Activated CD8-positive, alpha-beta memory T cell treated with anti-CD3 and anti-CD28 coated beads, Interleukin-2, amount 50 U/mL, for 4 hours (primary cell): ENCODE data around the gene VEGFC.

ENCODE experiments used
- DNase-seq: peaks from one replicate; pipeline ENCODE4 v3.0.0-alpha.2; 2020

Gene VEGFC

GRCh38 chr4:176795441-176795840 lies 2.7 kb upstream of the VEGFC start:
- no peak for DNase-seq

DNA sequence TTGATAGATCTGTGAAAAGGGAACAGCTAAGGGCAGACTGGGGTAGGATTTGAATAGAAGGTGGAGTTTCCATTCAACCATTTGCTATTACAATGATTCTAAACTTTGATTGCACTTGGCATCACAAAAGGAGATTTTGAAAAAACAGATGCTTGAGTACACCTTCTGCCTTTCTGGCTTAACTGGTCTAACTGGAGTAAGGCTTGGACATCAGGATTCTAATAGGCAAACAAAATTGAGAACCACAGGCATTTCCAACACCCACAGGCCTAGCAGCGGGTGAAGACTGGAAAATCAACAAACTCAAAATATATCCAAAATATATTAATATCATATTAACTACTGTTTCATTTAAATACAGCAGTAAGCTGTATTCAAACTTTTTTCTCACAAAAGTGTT lies 1.9 kb upstream of the VEGFC start:
- DNase-seq: no peak

GRCh38 chr4:176794151-176794550 lies 1.4 kb upstream of the VEGFC start:
- no peak for DNase-seq

DNA sequence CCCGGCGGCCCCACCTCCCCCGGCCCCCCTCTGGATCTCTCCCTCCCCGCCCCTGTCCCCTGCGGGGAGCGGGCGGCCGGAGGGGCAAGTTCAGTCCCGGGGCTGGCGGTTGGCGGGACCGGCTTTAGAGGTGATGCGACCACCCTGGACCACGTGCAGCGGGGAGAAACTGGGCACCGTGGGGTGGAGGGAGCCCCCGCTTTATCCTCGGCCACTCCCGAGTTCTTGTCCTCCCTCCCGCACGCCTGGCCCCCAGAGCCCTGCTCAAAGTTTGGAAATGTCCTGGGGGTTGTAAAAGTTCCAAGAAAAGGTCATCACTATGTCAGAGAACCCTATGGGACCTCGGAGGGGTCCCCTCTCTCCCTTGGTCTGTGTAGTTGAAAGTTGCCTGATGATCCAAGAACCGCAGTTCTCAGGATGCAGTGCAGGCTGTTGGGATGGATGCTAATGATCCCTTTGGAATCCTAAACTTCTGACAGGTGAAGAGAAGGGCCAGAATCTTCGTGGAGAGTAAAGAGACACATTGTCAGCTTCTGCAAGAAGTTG lies 411 bp upstream of the VEGFC start:
- no peak for DNase-seq

DNA sequence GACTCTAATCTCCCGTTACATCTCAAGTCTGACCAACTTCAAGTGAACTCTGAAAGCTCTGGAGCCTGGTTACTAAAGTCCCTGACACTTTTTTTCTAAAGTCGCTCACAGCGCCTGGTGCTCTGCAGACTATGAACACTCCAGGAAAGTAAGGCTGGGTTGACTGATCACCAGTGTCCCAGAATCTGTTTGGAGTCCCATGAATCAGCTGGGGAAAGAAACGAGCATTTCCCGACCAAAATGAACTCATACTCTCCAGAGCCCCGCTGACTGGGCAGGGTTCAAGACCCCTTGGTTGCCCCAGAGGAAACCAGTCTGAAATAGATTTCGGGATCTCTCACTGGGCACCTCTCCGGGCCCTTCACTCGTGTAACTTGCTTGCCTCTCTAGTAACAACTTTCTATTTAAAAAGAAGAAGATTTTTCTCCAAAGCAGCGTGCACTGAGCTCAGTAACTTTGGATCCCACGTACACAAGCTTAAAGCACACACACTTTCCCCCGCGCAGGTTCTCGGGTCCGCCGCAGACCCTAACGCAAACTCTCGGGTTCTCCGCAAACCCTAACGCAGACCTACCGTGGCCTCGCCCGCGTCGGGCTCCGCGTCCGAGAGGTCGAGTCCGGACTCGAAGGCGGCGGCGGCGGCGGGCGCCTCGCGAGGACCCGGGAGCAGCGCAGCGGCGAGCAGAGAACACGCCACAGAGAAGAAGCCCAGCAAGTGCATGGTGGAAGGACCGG lies 964 bp downstream of the VEGFC start:
- no peak for DNase-seq

DNA sequence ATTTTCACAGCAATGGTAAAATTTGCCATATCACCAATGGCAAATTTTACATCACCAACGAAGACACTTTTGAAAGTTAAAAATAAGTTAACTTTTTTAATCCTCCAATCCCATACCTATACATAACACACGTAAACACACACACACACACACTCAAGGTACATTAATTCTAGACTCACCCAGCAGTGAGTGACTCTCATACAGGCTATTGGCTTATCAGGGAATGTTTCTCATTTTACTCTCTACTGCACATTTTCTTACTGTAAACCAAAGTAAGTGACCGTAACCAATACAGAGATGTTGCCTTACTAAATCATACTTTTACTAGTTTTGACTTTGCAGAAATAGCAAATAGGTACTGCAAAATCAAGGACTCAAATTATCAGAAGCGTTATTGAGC lies 2.3 kb downstream of the VEGFC start:
- DNase-seq: no peak

DNA sequence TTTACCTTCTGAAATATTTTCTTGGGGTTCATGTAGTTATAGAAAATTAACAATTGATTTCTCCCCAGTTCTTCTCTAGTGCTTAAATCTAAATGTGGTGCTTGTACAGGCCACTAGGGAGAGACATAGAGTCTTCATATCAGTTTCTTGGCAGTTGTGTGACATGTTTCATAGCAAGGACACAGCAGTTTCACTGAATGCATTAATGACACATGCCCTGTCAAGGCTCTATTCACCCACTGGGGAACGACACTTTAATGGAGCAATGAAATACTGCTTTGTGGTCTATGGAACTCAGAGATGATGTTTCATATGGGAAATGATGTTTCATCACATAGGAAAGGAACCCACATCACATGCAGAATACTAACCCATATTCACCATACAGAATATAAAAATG lies 2.8 kb downstream of the VEGFC start:
- DNase-seq: no peak

GRCh38 chr4:176788971-176789370 lies 3.8 kb downstream of the VEGFC start:
- no peak for DNase-seq

GRCh38 chr4:176788248-176788647 lies 4.5 kb downstream of the VEGFC start:
- DNase-seq: no peak

- no peak for DNase-seq
These were observed 7.9 kb downstream of the VEGFC start for GRCh38 chr4:176784816-176785215.

DNA sequence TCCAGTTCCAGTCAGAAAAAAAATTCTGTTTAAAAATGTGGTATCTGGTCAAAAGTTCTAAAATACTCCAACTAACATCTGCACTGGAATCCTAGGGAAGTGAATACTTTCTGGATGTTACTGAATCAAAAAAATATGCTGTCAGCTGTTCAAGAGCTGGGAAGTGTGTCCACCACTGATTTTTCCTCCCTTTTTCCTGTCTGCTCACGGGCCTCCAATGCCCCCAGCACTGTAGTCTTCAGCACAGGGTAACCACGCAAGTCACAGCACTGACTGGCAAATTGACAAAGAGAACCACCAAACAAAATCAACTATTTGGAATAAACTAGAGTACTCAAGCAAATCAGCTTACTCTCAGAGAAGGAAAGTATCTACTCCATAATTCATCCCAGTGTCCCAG lies 9.9 kb downstream of the VEGFC start:
- no peak for DNase-seq

GRCh38 chr4:176782191-176782590 lies 10.5 kb downstream of the VEGFC start:
- no peak for DNase-seq

GRCh38 chr4:176781739-176782100 lies 11.0 kb downstream of the VEGFC start:
- DNase-seq: no peak

- DNase-seq: no peak
These were observed 11.6 kb downstream of the VEGFC start for GRCh38 chr4:176780995-176781738.

DNA sequence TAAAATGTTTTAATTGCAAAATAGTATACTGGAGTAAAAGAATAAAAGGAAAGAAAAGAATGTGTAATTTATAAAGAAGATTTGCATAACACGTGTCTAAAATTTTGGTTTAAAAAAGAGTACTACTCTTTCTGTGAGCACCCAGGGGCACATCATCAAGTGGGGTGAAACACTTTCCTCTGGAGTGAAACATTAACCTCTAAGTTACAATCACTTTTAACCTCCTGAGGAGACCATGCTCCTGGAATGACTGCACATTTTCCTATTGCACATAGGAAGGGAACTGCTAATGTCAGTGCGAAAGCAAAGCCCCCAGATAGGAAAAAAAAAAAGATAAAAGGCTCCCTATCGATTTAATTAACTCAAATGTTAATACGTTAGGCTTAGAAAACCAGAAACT lies 13.3 kb downstream of the VEGFC start:
- no peak for DNase-seq

DNA sequence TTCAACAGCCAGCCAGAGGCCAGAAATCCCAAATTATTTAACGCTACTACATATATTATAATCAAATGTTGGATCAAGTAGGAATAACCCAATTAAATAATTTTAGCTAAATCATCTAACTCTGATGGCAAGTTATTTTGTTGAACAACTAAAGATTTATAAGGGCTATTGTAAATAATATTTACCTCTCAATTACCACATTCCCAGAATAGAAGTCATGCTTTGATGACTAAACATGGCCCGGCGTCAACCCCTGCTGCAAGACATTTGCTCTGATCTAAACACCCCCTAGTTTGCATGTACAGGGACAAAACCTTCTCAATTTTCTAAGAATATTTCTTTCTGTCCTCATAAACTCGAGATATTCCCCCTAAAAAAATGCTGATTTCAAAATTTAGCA lies 14.2 kb downstream of the VEGFC start:
- no peak for DNase-seq

DNA sequence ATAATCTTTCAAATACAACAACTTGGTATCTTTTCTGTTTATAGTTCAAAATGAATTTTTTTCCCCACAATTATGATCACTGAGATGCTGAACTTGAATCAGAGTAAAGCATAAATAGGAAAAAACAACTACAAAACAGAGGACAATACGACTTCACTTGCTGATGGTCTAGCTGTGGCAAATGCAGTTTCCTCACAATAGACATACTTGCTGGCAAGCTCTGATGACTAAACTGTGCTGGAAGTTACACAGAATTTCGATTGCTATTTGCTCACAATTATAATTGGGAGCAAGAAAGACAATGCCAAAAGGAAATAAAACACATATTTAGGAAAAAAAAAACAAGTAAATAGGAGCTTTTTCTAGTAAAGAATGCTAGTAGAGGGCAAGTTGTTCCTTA lies 14.7 kb downstream of the VEGFC start:
- no peak for DNase-seq

GRCh38 chr4:176775338-176775737 lies 17.4 kb downstream of the VEGFC start:
- DNase-seq: no peak

GRCh38 chr4:176774852-176775251 lies 17.9 kb downstream of the VEGFC start:
- no peak for DNase-seq

- no peak for DNase-seq
These were observed 23.2 kb downstream of the VEGFC start for GRCh38 chr4:176769514-176769913.

DNA sequence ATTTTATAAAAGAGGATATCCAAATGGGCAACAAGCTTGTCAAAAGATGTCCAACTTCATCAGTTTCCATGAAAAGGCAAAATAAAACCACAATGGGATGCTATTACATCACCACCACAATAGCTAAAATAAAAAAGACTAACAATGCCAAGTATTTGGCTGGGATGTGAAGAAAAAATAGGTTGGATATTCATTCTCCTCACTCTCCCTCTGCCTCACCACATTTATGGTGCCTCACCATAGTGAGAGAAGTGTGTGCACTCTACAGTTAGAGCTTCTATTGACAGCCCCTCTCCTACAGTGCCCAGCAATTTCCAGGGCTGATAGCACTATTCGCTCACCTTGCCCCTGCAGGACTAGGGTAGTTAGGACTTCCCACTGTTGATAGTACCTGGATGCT lies 25.5 kb downstream of the VEGFC start:
- no peak for DNase-seq

- no peak for DNase-seq
These were observed 29.9 kb downstream of the VEGFC start for GRCh38 chr4:176762661-176763308.

DNA sequence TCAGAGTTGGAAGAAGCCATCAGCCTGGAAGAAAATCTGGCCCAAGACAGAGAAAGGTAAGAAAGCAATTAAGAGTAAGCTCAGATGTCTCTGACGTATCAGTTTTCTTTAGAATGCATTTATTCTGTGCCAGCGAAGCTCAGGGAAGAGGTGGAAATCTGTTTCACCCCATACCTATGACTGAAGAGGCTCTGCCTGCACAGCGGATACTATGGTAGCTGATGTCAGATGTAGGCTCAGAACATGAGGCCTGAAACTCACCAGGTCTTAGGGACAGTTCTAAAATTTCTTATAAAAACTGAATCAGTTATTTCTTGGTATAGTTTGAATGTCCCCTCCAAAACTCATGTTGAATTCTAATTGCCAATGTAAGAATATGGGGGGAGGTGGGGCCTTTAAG lies 30.9 kb downstream of the VEGFC start:
- no peak for DNase-seq

DNA sequence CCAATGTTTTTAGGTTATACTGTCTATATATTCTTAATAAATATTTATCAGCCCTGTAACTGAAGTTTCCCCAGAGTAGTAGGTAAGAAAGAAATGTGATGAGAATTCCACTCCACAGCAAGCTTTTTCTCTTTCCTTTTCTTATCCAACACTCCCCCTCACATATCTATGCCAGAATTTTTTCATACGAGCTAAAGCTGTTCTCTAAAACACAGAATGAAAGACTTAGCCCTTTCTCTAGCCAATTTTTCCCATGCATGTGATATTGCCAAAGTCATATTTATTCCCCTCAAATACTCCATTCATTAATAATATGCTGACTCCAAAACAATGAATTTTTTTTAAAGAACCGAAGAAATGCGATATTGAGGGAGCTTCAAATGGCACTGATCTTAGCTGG lies 32.3 kb downstream of the VEGFC start:
- DNase-seq: no peak
